ENCODE results near the gene PPP1R16B. TPM values are rescaled to one million over a fixed set of nuclear protein-coding genes. Genes with fewer than 3 reads are reported as not detected.
A peak's percentile ranks its signal among the peaks of the same experiment; 100 is the strongest.

Gene PPP1R16B
- total RNA-seq (10 to 100 TPM in 1 of 7 donors, 1 to 10 TPM in 4, under 1 TPM in 2; 0.92 to 56.4 (median 2.9) TPM), polyA plus RNA-seq (10 to 100 TPM in 1 of 2 donors, 1 to 10 TPM in 1; 2.5 to 11.2 TPM)
- long read RNA-seq, donor 1, result 0 reads
- long read RNA-seq, donor 2, result 0 reads
- long read RNA-seq, donor 3, full-length matches to known transcripts, result 2 of 7 reads
- long read RNA-seq, donor 3, partial matches to known transcripts, result 5 of 7 reads
- long read RNA-seq, donor 3, other reads (novel, unspliced or antisense), result 0 of 7 reads

DNA sequence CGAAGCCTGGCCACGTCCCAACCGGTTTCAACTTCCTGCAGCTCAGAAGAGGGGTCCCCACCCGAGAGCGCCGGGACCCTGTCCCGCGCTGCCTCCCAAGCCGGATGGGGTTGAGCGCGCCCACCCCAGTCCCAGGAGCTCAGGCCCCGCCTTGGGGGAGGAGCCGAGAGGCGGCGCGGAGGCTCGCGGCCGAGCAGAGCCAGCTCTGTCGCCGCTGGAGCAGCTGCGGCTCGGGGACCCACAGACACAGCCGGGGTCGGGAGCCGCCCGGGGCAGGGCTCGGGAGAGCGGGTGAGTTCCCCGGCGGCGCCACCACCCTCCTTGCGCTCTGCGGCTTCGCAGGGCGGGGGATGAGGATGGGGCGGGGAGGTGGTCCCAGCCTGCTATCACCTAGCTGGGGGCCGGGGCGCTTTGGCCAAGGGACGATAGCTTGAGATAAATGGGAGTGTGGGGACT, at the start of gene PPP1R16B:
TSS of gene PPP1R16B (plus strand) at position 196 of the 456 bp plus-strand sequence. CDS start 30,229 bp downstream, outside the sequence.
- no peak within 1 kb of the TSS for H3K27ac ChIP-seq
- TF ChIP-seq EP300 (IDR thresholded peaks at IDR 0.05) (no peak), POLR2A (IDR thresholded peaks at IDR 0.05) (no peak)
- TF ChIP-seq, protein P1, sequence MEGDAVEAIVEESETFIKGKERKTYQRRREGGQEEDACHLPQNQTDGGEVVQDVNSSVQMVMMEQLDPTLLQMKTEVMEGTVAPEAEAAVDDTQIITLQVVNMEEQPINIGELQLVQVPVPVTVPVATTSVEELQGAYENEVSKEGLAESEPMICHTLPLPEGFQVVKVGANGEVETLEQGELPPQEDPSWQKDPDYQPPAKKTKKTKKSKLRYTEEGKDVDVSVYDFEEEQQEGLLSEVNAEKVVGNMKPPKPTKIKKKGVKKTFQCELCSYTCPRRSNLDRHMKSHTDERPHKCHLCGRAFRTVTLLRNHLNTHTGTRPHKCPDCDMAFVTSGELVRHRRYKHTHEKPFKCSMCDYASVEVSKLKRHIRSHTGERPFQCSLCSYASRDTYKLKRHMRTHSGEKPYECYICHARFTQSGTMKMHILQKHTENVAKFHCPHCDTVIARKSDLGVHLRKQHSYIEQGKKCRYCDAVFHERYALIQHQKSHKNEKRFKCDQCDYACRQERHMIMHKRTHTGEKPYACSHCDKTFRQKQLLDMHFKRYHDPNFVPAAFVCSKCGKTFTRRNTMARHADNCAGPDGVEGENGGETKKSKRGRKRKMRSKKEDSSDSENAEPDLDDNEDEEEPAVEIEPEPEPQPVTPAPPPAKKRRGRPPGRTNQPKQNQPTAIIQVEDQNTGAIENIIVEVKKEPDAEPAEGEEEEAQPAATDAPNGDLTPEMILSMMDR (IDR thresholded peaks at IDR 0.05), result no peak
- H3K4me1 ChIP-seq (ENCODE audit: insufficient read depth), result peaks cover 4% of the 10 kb centered on the region
- WGBS, 3 donors, result 0% methylated on average over 30 to 40 of the region's 40 CpGs
- no peaks in the 10 kb centered on the region for H3K27me3 ChIP-seq
- no peaks in the 10 kb centered on the region for H3K36me3 ChIP-seq
- intact Hi-C loops (cut with DNase I), result loop anchor here in 1 of 4 donors (1.0 kb wide), 1 partner anchor 32 kb away; no protein-coding TSS in a partner anchor
- DNase-seq, result no peak
- H3K9me3 ChIP-seq, result no peaks in the 10 kb centered on the region
- peak within 1 kb of the TSS; percentile 43 for H3K4me3 ChIP-seq

DNA sequence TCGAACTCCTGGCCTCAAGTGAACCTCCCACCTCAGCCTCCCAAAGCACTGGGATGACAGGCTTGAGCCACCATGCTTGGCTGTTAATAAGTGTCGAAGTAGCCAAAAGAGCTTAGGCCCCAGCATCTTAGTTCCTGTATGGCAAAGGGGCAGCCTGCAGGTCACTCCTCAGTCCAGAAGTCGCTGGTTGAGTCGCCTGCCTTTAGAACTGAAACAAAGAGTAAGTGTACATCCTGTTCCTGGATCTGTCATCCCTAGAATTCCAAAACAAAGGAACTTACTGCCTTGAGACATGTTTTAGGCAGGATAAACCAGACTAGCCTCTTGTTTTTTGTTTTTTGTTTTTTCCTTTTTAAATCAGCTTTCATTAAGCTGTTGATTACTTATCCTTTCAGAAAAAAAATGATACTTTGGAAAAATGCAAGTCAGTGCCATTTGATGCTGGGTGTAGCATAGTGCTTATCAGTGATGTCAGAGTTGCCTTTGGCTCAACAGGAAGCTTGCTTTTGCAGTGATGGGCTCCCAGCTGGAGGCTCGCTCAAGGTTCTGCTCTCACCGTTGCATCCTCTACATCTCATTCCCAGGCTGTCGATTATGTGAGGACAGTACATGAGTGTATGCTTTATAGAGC, 48.2 kb upstream of the PPP1R16B start:
- DNase-seq, result no peak
- Histone ChIP-seq H3K4me3 (no peak overlapping the region), H3K9me3 (no peaks in the 10 kb centered on the region), H3K4me1 (ENCODE audit: insufficient read depth) (no peaks in the 10 kb centered on the region), H3K27me3 (no peaks in the 10 kb centered on the region), H3K36me3 (no peaks in the 10 kb centered on the region), H3K27ac (no peak overlapping the region)
- TF ChIP-seq POLR2A (IDR thresholded peaks at IDR 0.05) (no peak), EP300 (IDR thresholded peaks at IDR 0.05) (no peak)
- TF ChIP-seq, protein P1 (IDR thresholded peaks at IDR 0.05), result no peak
- intact Hi-C loops (cut with DNase I), result no loop called here
- 61 to 70% (median 65%) methylated on average over 7 of the region's 7 CpGs for WGBS, 3 donors

DNA sequence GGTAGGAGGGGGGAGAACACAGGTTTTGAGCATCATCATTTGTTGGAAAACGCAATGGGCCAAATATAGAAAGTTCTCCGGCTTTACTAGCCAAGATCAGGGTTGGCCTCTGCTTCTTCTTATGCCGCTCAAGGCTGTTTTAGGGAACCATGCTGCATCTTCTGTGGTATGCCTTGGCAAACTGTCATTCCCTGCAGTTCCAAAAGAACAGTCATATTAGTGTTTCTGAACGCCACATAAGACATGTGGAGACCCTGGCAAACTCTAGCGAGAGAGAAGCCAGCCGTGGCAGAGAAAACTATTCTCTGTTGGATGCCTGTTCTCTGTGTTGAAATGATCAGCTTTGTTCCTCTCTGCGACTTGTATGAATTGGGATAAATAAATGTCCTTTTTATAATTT, 46.4 kb upstream of the PPP1R16B start:
- no peak overlapping the region for H3K4me3 ChIP-seq
- 90 to 94% (median 90%) methylated on average over 7 of the region's 7 CpGs for WGBS, 3 donors
- no peak for DNase-seq
- no peaks in the 10 kb centered on the region for H3K4me1 ChIP-seq (ENCODE audit: insufficient read depth)
- H3K27ac ChIP-seq, result no peak overlapping the region
- TF ChIP-seq, protein P1 (IDR thresholded peaks at IDR 0.05), result no peak
- TF ChIP-seq POLR2A (IDR thresholded peaks at IDR 0.05), result no peak
- TF ChIP-seq EP300 (IDR thresholded peaks at IDR 0.05), result no peak
- H3K36me3 ChIP-seq, result no peaks in the 10 kb centered on the region
- intact Hi-C loops (cut with DNase I), result no loop called here
- H3K9me3 ChIP-seq, result no peaks in the 10 kb centered on the region
- no peaks in the 10 kb centered on the region for H3K27me3 ChIP-seq

DNA sequence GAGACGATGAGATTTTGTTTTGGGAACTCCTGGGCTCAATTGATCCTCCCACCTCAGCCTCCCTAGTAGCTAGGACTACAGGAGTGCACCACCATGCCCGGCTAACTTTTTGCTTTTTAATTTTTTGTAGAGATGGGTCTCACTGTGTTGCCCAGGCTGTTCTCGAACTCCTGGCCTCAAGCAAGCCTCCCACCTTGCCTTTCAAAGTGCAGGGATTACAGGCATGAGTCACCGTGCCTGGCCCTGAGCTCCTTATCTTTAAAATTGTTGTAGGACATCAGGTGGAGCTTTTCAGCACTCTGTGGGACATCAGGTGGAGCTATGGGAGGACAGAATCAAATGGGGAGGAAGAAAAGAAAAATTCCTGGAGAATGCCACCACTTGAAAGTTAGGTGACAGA, 44.5 kb upstream of the PPP1R16B start:
- intact Hi-C loops (cut with DNase I), result no loop called here
- H3K9me3 ChIP-seq, result no peaks in the 10 kb centered on the region
- H3K27me3 ChIP-seq, result no peaks in the 10 kb centered on the region
- 85 to 91% (median 91%) methylated on average over 4 of the region's 4 CpGs for WGBS, 3 donors
- H3K4me3 ChIP-seq, result no peak overlapping the region
- H3K4me1 ChIP-seq (ENCODE audit: insufficient read depth), result peaks cover 3% of the 10 kb centered on the region
- TF ChIP-seq, protein P1 (IDR thresholded peaks at IDR 0.05), result no peak
- TF ChIP-seq EP300 (IDR thresholded peaks at IDR 0.05), result no peak
- no peak for TF ChIP-seq POLR2A (IDR thresholded peaks at IDR 0.05)
- no peaks in the 10 kb centered on the region for H3K36me3 ChIP-seq
- DNase-seq, result no peak
- no peak overlapping the region for H3K27ac ChIP-seq

Measured in ovary (tissue), 10 donors.